Measurements from ENCODE around the gene KCNMB1.

Gene KCNMB1

DNA sequence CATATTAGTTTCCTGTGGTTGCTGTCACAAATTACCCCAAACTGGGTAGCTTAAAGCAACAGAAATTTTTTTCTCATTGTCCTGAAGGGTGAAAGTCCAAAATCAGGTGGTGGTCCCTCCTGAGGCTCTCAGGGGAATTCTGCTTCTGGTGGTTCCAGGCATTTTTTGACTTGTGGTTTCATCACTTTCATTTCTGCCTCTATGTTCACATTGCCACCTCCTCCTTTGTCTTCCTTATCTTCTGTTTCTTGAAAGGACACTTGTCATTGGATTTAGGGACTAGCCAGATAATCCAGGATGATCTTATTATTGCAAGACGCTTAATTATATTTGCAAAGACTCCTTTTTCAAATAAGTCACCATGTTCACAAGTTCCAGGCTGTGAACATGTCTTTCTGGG is 43.2 kb downstream of the KCNMB1 start:
- in situ Hi-C loops (cut with HindIII; ENCODE audit: low sequenced_read_pairs), result no loop called here

DNA sequence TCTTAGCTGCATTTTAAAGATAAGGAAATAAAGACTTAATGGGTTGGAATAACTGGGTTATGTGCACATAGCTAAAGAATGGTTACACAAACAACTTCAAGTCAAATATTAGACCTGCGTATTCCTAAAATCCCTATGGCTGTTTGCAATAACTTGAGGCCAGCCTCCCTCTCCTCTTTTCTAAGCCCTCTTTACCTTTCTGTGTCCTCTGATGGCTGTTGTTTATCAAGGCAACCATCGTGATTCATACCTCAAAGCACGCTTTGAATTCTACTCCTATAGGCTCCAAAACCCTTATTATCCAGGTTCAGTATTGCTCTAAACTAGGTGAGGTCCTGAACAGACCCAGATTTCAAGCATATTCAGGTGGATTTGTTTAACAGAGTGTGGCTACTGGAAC is 46.0 kb downstream of the KCNMB1 start:
- in situ Hi-C loops (cut with HindIII; ENCODE audit: low sequenced_read_pairs), result no loop called here

DNA sequence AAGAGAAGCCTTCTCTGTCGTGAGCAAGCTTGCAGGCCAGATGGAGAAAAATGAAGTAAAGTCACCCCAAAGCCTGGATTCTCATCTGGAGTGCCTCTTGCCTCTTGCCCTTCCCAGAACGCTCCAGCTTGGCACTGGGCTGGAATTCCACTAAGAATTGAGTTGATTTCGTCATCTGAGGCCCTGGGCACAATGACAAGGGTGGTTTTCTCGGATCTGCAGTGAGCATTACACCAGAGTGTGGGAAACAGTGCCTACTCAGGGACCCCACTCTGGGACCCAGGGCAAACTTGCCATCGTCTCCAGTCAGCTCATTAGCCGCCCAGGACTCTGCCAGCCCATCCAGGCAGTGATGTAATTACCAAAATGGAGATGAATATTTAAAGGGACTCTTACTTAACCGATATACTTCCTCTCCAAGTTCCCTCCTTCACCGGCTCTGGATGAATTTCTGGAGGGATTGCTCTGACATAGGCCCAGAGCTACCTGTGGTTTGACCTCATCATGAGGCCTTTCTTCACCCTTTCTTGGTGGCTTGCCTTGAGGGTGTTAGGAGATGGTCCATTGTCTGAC is 46.9 kb downstream of the KCNMB1 start:
- in situ Hi-C loops (cut with HindIII; ENCODE audit: low sequenced_read_pairs), result no loop called here

DNA sequence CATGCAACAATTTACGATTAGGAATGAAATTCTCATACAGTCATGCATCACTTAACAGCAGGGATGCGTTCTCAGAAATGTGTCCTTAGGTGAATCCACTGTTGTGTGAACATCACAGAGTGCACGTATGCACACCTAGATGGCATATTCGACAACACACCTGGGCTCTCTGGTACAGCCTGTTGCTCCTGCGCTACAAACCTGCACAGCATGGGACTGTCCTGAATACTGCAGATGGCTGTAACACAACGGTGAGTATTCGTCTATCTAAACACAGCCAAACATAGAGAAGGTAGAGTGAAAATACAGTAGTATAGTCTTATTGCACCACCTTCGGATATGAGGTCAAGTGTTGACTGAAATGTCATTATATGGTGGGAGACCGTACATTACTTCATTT is 47.6 kb downstream of the KCNMB1 start:
- in situ Hi-C loops (cut with HindIII; ENCODE audit: low sequenced_read_pairs), result no loop called here

DNA sequence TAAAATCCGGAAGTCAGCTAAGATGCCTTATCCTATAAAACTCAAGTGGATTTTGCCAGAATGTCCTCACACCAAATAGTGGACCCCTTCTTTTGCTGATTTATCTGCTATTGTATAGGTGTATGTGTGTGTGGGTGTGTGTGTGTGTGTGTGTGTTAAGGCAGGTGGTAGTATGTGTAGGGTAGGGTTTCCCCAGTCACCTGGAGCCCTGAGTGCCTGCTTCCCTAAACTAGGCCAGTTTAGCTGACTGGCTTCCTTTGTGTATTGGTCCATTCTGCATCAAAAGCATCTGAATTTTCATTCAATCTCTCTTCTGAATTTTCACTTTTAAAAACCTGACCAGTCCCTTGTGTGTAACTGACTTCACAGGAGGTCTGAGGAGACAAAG is 49.4 kb downstream of the KCNMB1 start:
- in situ Hi-C loops (cut with HindIII; ENCODE audit: low sequenced_read_pairs), result no loop called here

DNA sequence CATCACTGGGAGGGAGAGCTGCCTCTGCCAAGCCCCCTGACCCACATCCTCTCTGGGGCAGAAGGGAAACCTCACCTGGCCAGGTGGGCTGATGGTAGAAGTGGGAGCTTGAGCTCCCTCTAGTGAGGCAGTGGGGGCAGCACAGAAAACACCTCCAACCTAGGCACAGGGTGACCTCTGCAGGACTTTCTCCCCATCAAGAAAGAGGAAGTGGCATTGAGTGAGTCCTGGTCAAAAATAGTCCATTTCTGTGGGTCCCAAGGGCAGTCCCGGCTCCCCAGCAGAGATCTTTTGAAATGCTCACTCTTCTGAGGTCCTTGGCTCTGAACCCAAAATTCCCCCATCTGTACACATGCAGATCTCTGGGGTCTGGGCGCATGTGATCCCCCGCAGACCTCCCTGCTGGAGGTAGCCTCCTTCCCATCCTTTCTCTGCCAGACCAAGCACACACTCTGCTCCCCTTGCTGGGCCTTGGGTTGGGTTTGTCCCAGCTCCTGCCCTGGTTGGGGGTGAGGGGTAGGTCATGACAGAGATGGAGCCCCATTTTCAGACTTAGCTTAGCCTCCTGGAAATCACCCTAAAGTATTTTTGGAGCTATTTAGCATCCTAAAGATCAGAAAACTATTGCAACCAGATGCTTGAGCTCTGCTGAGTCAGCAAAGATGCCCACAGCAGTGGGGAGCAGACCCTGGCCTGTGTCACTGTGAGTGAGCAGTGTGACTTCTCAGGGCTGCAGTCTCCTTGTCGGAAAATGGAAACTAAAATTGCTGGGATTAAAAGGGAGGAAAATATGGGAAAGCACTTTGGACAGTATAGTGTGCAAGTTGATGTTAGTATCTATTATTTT is 50.0 kb downstream of the KCNMB1 start:
- in situ Hi-C loops (cut with HindIII; ENCODE audit: low sequenced_read_pairs), result no loop called here

DNA sequence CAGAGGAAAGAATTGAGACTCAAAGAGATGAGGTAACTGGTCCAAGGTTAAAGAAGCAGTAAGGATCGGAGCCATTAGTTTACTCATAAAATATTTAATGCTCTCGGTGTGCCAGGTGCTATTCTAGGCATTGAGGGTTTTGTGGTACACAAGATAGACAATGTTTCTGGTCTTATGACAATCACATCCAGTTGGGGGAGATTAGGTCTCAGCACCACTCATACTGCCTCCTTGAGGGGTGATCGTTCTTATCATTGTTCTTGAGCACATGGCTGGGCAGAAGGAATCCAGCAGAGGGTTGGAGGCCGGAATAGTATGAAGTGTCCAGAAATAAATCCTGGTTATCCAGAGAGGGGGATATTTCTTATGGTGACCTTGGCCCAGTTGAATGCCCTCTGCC is 50.9 kb downstream of the KCNMB1 start:
- in situ Hi-C loops (cut with HindIII; ENCODE audit: low sequenced_read_pairs), result no loop called here

DNA sequence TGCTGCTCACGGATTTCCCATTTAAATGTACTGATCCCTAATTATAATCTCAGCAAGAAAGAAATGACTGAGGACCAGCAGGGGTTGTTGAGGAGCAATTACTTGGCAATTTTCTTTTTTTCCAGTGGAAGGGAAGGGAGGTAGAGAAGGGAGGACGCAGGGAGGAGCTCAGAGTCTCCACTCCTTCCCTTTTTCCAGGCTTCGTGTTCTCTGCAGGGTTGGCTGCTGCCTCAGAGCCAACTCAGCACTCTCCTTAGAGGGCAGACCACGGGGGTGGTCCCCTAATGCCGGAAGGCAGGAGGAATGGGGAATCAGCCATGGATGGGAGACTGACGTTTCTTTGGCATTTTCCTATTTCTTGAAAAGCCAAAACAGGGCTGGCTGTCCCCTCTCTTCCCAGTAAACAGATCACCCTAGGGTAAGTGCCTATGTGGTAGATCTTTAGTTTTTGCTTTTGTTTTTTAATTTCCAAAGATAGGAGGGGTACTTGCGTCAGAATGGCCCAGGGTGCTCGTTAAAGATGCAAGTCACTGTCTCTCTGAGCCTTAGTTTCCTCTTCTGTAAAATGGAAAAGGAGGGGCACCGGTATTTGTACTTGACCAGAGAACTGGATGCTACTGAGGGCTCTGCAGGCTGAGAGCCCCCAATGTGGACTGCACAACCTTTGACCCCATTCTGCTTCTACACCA is 52.0 kb downstream of the KCNMB1 start:
- in situ Hi-C loops (cut with HindIII; ENCODE audit: low sequenced_read_pairs), result no loop called here

DNA sequence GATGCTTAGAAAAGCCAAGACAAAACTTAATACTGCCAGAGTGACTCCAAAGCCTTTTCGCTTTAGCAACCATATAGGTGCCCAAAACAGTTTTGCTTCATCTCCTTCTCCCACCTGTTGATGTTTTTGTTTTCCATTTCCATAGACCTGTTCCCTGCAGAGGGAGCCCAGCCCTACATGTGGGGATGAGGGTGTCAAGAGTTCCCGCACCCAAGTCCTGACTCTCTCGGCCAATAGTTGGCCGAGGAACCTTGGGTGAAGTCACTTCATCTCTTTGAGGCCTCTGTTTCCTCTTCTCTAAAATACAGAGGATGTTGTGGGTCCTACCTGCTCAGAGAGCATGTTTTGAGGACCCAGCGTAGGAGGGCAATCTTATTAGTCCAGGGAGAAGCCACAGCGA is 53.1 kb downstream of the KCNMB1 start:
- in situ Hi-C loops (cut with HindIII; ENCODE audit: low sequenced_read_pairs), result no loop called here

DNA sequence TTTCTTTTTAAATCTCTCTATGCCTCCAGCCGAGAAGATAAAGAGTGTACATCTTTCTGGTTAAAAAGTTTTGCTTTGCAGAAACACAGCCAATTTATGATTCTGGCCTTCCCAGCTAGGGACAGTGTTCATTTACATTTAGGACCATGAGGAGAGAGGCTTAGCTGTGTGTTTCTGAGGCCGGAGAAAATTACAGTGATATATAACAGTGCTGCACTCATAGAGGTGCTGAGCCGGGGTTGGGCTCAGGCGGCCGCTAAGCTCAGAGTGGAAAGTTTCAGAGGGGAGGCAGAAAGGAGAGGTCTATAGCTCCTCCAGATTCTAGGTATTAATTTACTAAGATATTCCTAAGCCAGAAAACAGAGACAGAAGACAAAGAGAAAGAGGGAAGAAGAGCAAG is 54.5 kb downstream of the KCNMB1 start:
- in situ Hi-C loops (cut with HindIII; ENCODE audit: low sequenced_read_pairs), result no loop called here

DNA sequence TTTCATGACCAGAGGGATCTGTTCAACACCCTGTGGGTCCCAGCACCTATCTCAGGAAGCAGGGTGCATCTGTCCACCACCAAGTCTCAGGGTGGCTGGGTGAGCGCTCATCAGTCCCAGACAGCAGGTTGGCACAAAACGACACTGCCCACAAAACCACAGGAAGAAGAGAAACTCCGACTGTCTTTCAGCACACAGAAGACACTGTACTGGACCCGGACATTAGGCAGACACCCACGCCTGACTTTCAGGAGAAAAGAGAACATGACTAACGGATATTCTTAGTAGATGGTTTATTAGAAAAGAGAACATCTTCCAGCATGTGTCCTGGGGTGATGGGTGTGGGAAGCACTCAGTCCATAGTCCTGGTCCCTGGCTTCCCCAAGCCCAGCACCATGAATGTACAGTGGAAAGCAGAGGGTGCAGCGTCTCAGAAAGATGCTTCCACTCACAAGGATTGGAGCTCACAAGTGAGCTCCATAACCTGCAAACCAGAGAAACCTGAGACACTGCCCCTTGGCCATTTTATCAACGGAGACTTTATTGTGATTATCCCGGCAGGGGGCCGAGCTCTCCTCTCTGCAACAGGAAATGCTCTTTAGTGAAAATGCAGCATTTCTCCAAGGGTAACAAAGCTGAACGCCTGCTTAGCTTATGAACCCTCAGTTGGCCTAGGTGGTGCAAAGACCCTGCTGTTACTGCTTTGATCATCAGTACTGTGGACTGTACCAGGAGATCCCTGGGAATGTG is 55.8 kb downstream of the KCNMB1 start:
- in situ Hi-C loops (cut with HindIII; ENCODE audit: low sequenced_read_pairs), result no loop called here

DNA sequence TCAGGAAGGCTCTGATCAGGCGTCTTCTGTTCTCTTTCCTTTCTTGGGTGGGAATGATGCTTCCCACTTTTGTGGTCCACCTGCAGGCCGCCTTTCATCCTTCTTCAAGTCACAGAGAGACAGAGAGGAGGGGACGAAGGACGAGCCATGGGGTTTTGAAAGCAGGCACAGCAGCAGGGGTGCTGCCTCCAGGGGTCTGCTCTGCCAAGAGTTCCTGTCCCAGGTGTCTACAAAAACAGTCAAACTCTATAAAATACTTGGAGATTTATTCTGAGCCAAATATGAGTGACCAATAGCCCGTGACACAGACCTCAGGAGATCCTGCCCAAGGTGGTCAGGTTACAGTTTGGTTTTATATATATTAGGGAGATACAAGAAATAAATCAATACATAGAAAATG is 57.1 kb downstream of the KCNMB1 start:
- in situ Hi-C loops (cut with HindIII; ENCODE audit: low sequenced_read_pairs), result no loop called here

DNA sequence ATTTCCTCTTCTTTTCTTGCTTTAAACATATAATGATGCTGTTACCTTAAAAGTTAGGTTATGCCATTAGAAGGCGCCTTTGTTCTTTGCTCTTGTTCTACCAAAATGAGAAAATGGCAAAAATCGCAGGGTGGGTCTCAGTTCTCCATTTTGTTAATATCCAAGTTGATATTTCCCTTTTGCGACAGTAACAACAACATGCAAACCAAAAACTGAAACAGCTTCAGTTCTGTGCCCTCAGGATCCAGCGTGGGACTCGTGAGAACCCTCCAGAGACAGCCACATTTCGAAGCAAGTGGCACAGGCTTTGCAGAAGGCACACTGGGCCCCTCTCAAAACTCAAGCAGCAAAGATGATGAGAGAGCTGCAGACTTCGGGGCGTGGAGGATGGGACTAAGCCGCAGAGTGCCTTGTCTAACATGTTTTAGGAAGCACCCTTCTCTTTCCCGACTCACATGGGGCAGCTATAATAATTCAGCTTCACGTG is 58.6 kb downstream of the KCNMB1 start:
- in situ Hi-C loops (cut with HindIII; ENCODE audit: low sequenced_read_pairs), result no loop called here

DNA sequence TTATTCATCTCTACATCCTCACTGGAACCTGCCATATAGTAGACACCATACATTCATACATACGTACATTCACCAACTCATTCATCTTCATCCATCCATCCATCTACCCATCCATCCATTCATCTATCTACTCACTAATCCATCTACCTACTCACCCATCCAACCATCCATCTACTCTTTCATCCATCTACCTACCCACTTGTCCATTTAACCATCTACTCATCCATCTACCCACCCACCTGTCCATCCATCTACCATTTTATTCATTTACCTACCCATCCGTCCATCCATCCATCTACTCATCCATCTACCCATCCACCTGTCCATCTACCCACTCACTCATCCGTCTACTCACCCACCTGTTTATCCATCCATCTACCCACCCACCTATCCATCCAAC is 59.6 kb downstream of the KCNMB1 start:
- in situ Hi-C loops (cut with HindIII; ENCODE audit: low sequenced_read_pairs), result no loop called here

DNA sequence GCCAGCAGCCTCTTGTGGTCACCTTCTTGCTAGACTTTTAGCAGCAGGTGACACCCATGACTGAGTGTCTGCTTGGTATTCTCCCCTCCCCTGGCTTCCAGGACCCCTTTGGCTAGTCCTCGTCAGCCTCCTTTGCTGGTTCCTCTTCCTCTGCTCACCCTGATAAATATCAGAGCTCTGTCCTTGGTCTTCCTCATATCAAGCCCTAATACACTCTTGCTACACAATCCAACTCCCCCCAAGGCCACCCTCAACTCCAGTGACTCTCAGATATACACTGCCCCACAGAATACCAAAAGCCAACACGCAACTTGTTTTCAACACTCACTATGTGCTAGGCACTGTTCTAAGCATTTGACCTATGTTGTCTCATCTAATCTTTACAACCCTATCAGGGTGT is 61.3 kb downstream of the KCNMB1 start:
- in situ Hi-C loops (cut with HindIII; ENCODE audit: low sequenced_read_pairs), result no loop called here

DNA sequence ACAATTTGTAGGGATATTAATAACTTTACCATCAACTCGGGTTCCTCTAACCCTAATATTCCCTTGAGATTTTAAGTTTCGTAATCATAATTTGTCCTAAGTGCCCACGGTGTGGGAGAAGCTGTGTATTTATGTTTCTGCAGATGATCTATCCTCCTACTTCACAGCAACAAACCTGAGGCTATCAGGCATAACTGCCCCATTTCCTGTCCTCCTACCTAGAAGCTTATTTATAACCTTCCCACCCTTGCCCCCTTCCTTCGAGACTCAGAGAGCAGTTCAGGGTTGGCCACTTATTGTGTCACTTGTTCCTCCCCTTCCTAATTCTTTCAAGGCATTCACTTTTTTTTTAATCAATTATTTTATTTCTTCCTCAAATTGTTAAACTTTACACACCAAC is 62.0 kb downstream of the KCNMB1 start:
- in situ Hi-C loops (cut with HindIII; ENCODE audit: low sequenced_read_pairs), result no loop called here

Measured in DLD1 (cell line).